Effector CD4-positive, alpha-beta T cell (primary cell): Measurements from ENCODE around the gene ULK4.
"Not testable (repeated sequence)": the region's sequence is repeated elsewhere in the genome, so short reads cannot be mapped to it uniquely, and the experiment has no call there.

Source experiments
- DNase-seq: peaks from one replicate; pipeline ENCODE4 v3.0.0-alpha.2; 2020

The ULK4 gene

DNA sequence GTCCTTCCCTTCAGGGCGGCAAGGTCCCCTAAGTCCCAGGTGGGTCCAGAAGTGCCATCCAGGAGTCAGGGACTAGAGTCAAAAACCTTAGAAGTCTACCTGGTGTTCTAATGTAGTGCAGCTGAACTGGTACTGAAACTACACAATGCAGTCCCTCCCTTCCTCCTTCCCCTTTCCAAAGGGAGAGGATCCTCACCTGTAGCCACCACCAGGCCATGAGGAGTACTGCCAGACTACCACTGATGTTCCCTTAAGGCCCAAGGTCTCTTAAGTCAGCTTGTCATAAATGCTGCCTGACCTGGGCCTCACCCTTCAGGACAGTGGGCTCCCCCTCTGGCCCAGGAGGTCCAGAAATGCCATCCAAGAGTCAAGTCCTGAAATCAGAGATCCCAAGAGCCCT is 98.9 kb downstream of the ULK4 start:
- DNase-seq, result no peak

DNA sequence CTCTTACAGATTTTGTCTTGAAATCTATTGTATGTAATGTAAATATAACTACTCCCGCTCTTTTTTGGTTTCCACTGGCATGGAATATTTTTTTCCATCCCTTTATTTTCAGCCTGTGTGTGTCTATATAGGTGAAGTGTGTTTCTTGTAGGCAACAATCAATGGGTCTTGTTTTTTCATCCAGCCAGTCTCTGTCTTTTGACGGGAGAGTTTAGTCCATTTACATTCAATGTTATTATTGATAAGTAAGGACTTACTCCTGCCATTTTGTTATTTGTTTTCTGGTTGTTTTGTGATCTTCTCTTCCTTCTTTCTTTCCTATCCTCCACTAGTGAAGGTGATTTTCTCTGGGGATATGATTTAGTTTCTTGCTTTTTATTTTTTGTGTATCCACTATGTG is 101.4 kb downstream of the ULK4 start:
- not testable (repeated sequence) for DNase-seq

DNA sequence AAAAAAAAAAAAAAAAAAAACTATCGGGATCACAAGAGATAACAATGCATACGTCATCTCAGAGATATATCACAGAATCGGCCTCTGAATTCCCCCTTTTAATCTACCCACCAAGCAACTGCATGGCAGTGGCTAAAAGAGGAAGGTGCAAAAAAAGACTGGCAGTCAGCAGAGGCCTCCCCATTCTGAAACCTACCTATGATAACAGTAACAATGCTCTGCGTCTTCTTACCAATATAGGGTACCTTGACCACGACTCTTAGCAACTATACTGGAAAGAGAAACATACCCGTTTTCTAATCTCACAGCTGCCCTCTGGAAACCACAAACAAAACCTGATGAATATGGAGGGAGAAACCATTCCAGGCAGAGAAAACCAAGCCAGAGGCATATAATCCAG is 106.9 kb downstream of the ULK4 start:
- DNase-seq, result no peak

- no peak for DNase-seq
These were observed 108.2 kb downstream of the ULK4 start for GRCh38 chr3:41853540-41854196.

DNA sequence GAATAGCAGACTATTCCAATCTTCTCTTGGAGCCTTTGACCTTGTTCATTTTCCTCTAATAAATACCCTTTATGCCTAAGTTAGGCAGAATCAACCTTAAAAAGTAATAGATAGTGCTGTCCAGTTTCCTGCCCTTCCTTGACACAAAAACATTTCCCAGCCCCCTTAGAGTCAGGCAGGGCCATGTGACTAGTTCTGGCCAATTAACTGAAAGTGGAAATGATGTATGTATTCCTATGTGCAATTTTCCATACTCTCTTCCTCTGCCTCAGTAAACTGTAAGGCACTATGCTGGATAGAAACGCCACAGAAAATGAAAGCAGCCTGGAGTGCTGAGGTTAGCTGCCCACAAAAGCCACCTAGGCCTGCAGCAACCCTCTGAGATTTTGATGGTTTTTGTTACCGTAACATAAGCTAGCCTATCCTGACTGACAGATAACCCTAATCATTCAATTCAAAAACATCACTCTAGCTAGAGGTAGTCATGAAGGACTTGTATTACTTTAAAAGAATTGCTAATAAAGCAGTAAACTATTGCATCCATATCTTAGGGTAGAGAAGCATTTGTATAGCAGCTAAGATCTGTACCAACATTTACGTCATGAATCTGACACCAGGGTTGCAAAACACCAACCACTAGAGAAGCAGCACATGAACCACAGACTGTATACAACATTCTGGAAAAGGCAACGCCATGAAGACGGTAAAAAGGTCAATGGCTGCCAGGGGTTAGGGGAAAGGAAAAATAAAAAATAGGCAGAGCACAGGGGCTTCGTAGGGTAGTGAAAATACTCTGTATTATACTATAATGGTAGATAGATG is 112.9 kb downstream of the ULK4 start:
- DNase-seq, result no peak

- DNase-seq, result no peak
These were observed 114.2 kb downstream of the ULK4 start for GRCh38 chr3:41847679-41848078.

- DNase-seq, result no peak
These were observed 115.1 kb downstream of the ULK4 start for GRCh38 chr3:41846850-41847249.

GRCh38 chr3:41845826-41846225 is 116.1 kb downstream of the ULK4 start:
- no peak for DNase-seq

DNA sequence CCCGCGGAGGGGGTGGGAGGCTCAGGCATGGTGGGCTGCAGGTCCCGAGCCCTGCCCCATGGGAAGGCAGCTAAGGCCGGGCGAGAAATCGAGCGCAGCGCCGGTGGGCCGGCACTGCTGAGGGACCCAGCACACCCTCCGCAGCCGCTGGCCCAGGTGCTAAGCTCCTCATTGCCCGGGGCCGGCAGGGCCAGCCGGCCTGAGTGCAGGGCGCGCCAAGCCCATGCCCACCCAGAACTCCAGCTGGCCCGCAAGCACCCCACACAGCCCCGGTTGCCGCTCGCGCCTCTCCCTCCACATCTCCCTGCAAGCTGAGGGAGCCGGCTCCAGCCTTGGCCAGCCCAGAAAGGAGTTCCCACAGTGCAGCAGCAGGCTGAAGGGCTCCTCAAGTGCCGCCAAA is 117.6 kb downstream of the ULK4 start:
- DNase-seq, result not testable (repeated sequence)

- DNase-seq, result not testable (repeated sequence)
These were observed 120.8 kb downstream of the ULK4 start for GRCh38 chr3:41840936-41841668.

DNA sequence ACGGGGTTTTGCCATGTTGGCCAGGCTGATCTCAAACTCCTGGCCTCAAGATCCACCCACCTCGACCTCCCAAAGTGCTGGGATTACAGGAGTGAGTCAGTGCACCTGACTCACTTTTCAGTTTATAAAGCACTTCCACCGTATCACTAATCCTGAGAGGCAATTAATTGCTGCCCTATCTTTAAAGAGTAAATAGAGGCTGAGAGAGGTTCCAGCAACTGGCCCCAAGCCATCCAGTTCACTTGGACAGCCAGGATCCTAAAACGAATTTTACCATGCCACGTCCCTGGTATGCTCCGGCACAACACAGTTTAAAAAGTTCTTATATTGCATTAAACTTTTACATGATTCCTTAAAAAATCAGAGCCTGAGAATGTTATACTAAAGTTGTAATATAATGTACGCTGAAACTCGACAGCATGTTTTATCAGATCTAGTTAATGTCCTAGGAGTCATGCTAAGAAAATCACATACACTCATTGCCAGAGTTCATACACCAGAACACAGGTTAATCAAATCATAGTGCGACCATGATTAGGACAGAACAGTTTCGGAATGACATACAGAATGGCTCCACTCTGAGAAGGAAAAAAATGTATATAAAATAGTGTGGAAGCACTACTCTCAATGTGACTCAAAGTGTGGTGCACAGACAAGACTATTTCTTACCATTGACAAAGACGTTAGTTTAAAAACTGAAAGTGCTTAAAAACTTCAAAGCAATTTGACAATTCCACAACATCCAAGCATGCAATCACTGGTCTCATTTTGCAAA is 125.4 kb downstream of the ULK4 start:
- no peak for DNase-seq

- no peak for DNase-seq
These were observed 128.3 kb downstream of the ULK4 start for GRCh38 chr3:41833628-41834027.

DNA sequence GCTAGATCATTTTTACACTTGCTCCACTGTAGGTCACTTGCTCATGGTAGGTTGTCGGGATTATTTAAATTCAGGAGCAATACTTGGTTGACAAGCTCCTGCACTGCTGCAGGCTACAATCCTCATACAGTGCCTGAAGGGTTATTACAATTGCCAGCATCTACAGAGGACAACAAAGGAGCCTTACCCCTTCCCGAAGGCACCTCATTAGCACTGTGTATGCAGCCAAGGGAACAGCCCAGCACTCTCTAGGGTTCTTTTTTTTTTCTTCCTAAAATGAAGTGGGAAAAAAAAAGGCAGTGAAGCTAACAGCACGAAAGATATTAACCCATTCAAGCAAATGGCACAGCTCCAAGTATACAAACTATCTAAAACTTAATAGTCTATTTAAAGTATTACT is 142.7 kb downstream of the ULK4 start:
- DNase-seq, result no peak

DNA sequence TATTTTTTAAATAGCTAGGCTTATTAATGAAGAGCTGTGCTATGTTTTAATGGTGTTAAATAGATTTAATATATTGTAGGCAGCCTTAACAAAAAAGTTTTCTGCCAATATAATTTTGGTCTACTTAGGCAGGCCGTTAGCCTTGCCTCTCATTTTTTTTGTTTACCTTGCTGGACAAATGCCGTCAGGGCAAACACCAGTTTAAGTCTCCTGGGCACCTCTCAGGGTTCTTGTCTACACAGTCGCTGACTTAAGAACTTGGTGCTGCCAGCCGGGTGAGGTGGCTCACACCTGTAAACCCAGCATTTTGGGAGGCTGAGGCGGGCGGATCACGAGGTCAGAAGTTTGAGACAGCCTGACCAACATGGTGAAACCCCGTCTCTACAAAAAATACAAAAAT is 153.3 kb downstream of the ULK4 start:
- no peak for DNase-seq

GRCh38 chr3:41808152-41808551 is 153.8 kb downstream of the ULK4 start:
- no peak for DNase-seq

DNA sequence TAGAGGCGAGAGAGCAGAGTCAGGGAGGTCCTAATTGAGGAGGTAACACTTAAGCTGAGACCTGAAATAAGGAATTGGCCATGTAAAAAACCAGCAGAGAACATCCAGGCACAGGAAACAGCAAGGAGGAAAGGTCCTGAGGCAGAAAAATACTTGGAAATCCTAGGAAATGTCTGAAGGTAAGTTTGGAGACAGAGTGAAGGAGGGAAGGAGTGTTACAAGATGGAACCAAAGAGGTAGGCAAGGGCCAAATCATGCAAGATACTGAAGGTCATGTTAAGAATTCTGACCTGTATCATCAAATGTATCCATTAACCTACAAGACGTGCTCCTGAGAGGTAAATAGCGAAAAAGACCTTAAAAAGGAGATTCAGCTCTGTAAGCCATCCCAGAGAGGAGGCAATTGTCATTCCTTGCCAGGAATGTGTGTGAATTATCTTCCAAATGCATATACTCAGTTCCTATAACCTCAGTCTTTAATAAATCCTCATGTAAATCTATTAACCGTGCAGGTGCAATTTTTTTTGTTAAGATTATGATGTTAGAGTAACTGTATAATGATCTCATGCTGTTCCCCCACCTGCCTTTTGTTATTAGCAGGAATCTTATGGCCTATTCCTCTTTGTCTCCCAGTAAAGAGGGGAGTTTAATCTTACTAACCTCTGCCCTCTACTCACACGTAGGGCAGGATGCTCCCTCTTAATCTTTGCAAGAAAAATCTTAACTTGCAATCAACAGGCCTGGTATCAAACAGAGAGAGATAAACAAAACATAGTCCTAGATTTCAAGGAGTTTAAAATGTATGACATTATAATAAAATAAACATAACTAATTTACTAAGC is 166.9 kb downstream of the ULK4 start:
- no peak for DNase-seq

DNA sequence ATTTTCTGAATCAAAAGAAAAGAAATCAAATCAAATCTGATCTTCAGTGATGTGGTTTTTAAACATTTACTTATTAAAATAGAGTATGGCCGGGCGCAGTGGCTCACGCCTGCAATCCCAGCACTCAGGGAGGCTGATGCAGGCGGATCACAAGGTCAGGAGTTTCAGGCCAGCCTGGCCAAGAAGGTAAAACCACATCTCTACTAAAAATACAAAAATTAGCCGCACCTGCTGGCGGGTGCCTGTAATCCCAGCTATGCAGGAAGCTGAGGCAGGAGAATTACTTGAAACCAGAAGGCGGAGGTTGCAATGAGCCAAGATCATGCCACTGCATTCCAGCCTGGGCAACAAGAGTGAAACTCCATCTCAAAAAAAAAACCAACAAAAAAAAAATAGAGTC is 169.1 kb downstream of the ULK4 start:
- no peak for DNase-seq

DNA sequence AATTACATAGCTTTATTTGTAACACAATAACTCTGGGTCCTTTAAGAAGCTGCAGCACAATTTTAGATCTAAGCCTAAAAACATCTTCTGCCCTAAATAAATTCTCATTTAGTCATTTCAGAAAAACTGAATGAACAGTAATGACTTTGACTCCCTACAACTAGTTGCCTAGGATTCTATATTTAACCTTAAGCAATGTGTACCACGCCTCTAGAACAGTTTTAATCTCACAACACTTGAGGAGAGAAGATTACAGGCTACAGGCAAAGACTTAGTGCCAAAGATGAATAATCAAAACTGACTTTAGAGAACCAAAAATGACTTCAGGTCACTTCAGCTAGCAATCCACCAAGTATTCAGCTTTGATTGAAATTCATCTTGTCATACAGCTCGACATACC is 192.8 kb downstream of the ULK4 start:
- no peak for DNase-seq

DNA sequence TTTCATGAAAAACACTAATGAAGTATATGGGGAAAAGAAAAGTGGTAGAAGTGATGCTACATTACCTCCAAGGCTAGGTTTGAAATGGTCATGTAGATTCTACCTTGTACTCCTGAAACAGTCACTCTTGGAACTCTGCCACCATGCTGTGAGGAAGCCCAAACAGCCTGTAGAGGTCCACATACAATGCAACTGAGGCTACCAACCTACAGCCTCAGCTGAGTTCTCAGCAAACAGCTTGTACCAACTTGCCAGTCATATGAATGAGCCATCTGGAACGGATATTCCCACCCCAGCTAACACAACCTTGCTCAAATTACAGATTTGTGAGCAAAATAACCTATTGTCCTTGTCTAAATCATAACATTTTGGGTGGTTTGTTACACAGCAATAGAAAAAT is 193.5 kb downstream of the ULK4 start:
- DNase-seq, result no peak

DNA sequence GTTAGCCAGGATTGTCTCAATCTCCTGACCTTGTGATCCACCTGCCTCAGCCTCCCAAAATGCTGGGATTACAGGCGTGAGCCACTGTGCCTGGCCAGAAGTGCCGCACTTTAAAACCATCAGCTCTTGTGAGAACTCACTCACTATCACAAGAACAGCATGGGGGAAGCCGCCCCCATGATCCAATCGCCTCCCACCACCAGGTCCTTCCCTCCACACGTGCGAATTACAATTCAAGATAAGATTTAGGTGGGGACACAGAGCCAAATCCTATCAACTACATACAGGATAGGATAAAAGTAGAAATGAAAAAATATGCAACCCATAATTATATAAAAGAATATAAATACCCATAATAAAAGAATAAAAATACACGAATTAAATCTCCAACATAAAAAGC is 199.0 kb downstream of the ULK4 start:
- not testable (repeated sequence) for DNase-seq

GRCh38 chr3:41753651-41754050 is 208.3 kb downstream of the ULK4 start:
- DNase-seq, result no peak

- no peak for DNase-seq
These were observed 210.3 kb downstream of the ULK4 start for GRCh38 chr3:41751597-41751996.
